Endothelial cell of umbilical vein (primary cell): ENCODE data around the gene DUSP28. TPM values are rescaled to one million over a fixed set of nuclear protein-coding genes. Genes with fewer than 3 reads are reported as not detected.

Experiments
- BruUV-seq: library from RNA; stranded (reverse); fragments of 400-500 nt; replicated peaks from 2 replicates; lab custom pipeline; 2021; lab: Mats Ljungman, UMichigan
- CTCF ChIA-PET: fragments of 300-600, 350-600 bp; sonication (Branson Sonifier 250); formaldehyde crosslinking; loops from one replicate; lab custom pipeline; 2021; ENCODE audit warnings: antibody characterized with exemption, inconsistent platforms; lab: Charles Lee
- POLR2A ChIA-PET: fragments of 300-600, 350-600 bp; sonication (Branson Sonifier 250); formaldehyde crosslinking; loops from one replicate; lab custom pipeline; 2021; ENCODE audit warnings: antibody characterized with exemption, inconsistent platforms; lab: Charles Lee
- DNase-seq: peaks from one replicate; pipeline ENCODE4 v3.0.0-alpha.2; 2011; ENCODE audit warnings: low read depth, low spot score
- FAIRE-seq: peaks from 2 replicates; lab custom pipeline; 2011; peaks lifted over from hg19 to GRCh38; lab: Jason Lieb, UNC
- H2AFZ ChIP-seq: 2 replicates; pipeline ENCODE4 v1.6.0; 2012; ENCODE audit warnings: low read depth, low read length, control low read depth, inconsistent platforms
- H3K27ac ChIP-seq: 2 replicates; pipeline ENCODE4 v1.5.1; 2011; ENCODE audit warnings: low read depth, mild to moderate bottlenecking, control low read depth, low read length, moderate library complexity; ENCODE audit not compliant: insufficient read depth
- H3K27me3 ChIP-seq, 2 experiments: 2 replicates each; pipeline versions ENCODE4 v1.6.0 to v1.6.1; 2011; ENCODE audit warnings: low read length in 2 of 2, mixed read lengths in 1 of 2; ENCODE audit not compliant: control insufficient read depth in 2 of 2, insufficient read depth in 2 of 2
- H3K36me3 ChIP-seq, 2 experiments: 2 replicates in 1 of 2; 3 replicates in 1 of 2; pipeline ENCODE4 v1.5.1; 2011; ENCODE audit warnings: low read length in 2 of 2, mild to moderate bottlenecking in 1 of 2, moderate library complexity in 1 of 2; ENCODE audit not compliant: control insufficient read depth in 2 of 2, insufficient read depth in 2 of 2; ENCODE audit errors: extremely low read depth in 1 of 2
- H3K4me1 ChIP-seq: 3 replicates; pipeline ENCODE4 v1.5.1; 2011; ENCODE audit warnings: mild to moderate bottlenecking, low read length; ENCODE audit not compliant: control insufficient read depth, insufficient read depth; ENCODE audit errors: extremely low read depth
- H3K4me2 ChIP-seq: 2 replicates; pipeline ENCODE4 v1.6.1; 2011; ENCODE audit warnings: low read length, control low read depth, mixed read lengths; ENCODE audit not compliant: insufficient read depth
- H3K4me3 ChIP-seq, 3 experiments: fragments of 200-600 bp in 1 of 3; sonication (generic), shearing (Covaris generic) in 1 of 3; replicated peaks in 1 of 3; 2 replicates each; pipeline ENCODE4 v1.5.1; 2011 to 2016; ENCODE audit warnings: control low read depth in 3 of 3, low read length in 3 of 3, mild to moderate bottlenecking in 2 of 3, inconsistent platforms in 1 of 3, low read depth in 1 of 3, moderate library complexity in 1 of 3; ENCODE audit not compliant: insufficient read depth in 1 of 3
- H3K79me2 ChIP-seq: 2 replicates; pipeline ENCODE4 v1.6.0; 2012; ENCODE audit warnings: low read length, inconsistent platforms; ENCODE audit not compliant: control insufficient read depth, insufficient read depth
- H3K9ac ChIP-seq: replicated peaks from 2 replicates; pipeline ENCODE3; 2011; ENCODE audit warnings: low read length, control low read depth; ENCODE audit not compliant: insufficient read depth; ENCODE audit errors: extremely low read depth
- H3K9me1 ChIP-seq: replicated peaks from 3 replicates; pipeline ENCODE4 v1.6.0; 2011; ENCODE audit warnings: mild to moderate bottlenecking, low read length; ENCODE audit not compliant: control insufficient read depth, insufficient read depth; ENCODE audit errors: extremely low read depth
- H3K9me3 ChIP-seq: replicated peaks from 2 replicates; pipeline ENCODE4 v1.5.1; 2012; ENCODE audit warnings: low read length, inconsistent platforms; ENCODE audit not compliant: control insufficient read depth, insufficient read depth
- H4K20me1 ChIP-seq: replicated peaks from 2 replicates; pipeline ENCODE3; 2011; ENCODE audit warnings: mild to moderate bottlenecking, low read length; ENCODE audit not compliant: control insufficient read depth, insufficient read depth; ENCODE audit errors: extremely low read depth
- FOS ChIP-seq: IDR thresholded peaks from 2 replicates; pipeline ENCODE4 v1.6.1; 2011; ENCODE audit warnings: mild to moderate bottlenecking, low read length, moderate library complexity, borderline replicate concordance; ENCODE audit not compliant: insufficient read depth
- GATA2 ChIP-seq: IDR thresholded peaks from 2 replicates; pipeline ENCODE4 v1.7.0; 2011; ENCODE audit warnings: low read depth, mild to moderate bottlenecking, moderate library complexity, mixed read lengths, low read length; ENCODE audit not compliant: insufficient read length, insufficient read depth
- JUN ChIP-seq: IDR thresholded peaks from 2 replicates; pipeline ENCODE4 v1.6.1; 2011; ENCODE audit warnings: borderline replicate concordance, low read depth; ENCODE audit not compliant: insufficient read length, insufficient read depth
- MYC ChIP-seq: IDR thresholded peaks from one replicate; pipeline ENCODE4 v1.6.1; 2011; ENCODE audit warnings: mild to moderate bottlenecking, low read depth, low read length
- POLR2A ChIP-seq: IDR thresholded peaks from 2 replicates; pipeline ENCODE4 v1.6.1; 2012; ENCODE audit warnings: low read depth, mild to moderate bottlenecking, control low read depth, low read length
- POLR2AphosphoS5 ChIP-seq: IDR thresholded peaks from 2 replicates; pipeline ENCODE4 v1.6.1; 2012; ENCODE audit warnings: low read depth, mild to moderate bottlenecking, control low read depth, low read length, moderate library complexity; ENCODE audit not compliant: insufficient read depth
- dilution Hi-C: fragments of 300-500 bp; cut with MboI; formaldehyde crosslinking; loops from one replicate; pipeline ENCODE4 v1.15.0; 2019; ENCODE audit warnings: low sequenced_read_pairs; ENCODE audit not compliant: extremely low pct_ligation_motif_present
- intact Hi-C: fragments of 100-400 bp; cut with micrococcal nuclease; formaldehyde crosslinking; loops from one replicate; pipeline ENCODE4 v1.10.0; 2022
- polyA plus RNA-seq, 4 experiments: library from polyadenylated mRNA; depleted of rRNA in 3 of 4; stranded (reverse) in 3 of 4; unstranded in 1 of 4; fragments of >200 nt; gene quantifications; 2 replicates each; pipeline versions ENCODE4 v1.2.1 to v1.2.3, GENCODE V29; 2011 to 2012; ENCODE audit warnings: missing spikeins in 1 of 4
- total RNA-seq: library from RNA; stranded (reverse); gene quantifications from 2 replicates; pipeline ENCODE4 v1.2.3, GENCODE V29; 2021

The DUSP28 gene
- total and polyA plus RNA-seq, 2 donors (not counting 3 experiments of a cell fraction or from before 2014, with no cell fraction given): 2.2 to 4.3 TPM

DNA sequence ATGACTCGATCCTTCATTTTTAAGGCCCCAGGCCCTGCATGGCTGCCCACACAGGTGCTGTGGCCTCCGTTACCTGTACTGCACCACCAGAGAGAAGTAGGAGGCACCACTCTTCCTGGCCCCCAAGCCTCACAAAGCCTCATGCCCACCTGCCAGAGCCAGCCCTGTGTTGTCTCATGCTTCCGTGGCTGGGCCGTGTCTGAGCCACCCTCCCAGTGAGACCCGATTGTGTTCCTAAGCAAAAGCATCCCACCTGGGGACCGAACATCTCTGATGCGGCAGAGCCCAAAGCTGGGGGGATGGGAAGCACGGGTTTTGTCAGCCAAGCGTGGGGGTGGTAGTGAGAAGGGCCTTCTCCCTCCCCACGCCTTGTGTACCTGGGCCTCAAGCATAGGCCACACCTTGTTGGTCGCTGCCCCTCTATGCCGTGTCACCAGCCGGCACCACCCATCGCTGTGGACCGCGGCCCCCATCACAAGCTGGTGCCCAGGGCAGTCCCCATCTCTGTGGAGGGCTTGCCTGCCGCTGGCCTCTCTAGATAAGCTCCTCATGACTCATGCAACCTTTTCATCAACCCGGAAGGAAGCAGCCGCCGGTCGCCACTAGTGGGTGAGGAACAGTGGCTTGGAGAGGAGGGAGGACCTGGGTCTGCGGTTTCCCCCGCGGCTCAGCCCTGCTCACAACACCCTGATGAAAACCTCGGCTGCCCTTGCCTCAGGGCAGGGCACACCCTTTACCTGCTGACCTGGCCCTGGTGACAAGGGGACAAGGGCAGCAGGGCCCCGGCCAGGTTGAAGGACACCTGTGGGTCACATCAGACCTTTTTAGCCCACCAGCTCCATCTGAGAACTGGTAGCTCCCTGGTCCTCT is 5.4 kb downstream of the DUSP28 start:
- Histone ChIP-seq H3K4me2 (peak overlapping the region; percentile 67), H3K9me3 (no peaks in the 10 kb centered on the region), H3K36me3 (no peaks in the 10 kb centered on the region), H3K4me3 (peak overlapping the region in 2 of 3 experiments; percentile 15 to 18), H3K79me2 (peaks cover 15% of the 10 kb centered on the region), H2AFZ (no peak overlapping the region), H3K4me1 (peaks cover 44% of the 10 kb centered on the region), H3K9ac (peak overlapping the region; percentile 76), H3K27me3 (no peaks in the 10 kb centered on the region), H3K9me1 (no peaks in the 10 kb centered on the region), H4K20me1 (no peaks in the 10 kb centered on the region), H3K27ac (peak overlapping the region; percentile 98)
- TF ChIP-seq MYC (no peak), FOS (peak; percentile 83), GATA2 (peak; percentile 74), POLR2A (no peak), JUN (peak; percentile 49), POLR2AphosphoS5 (peak; percentile 58)
- intact Hi-C loops: loop anchor here (1.0 to 10.0 kb wide), 5 partner anchors 21 to 652 kb away; partner anchors contain the start of genes CAPN10, GPC1 and SNED1
- ChIA-PET POLR2A (interaction anchor here (0.5 to 1.2 kb wide), 3 partner anchors 21 to 540 kb away, joined by 4 to 8 read pairs (median 7); partner anchors contain the start of gene CAPN10), CTCF (interaction anchor here (1.5 to 3.2 kb wide), 5 partner anchors 8 to 51 kb away, joined by 5 to 47 read pairs (median 17); partner anchors contain the start of genes ANKMY1 and CAPN10)
- TSS peak; percentile 10 for BruUV-seq
- peak; percentile 99 for FAIRE-seq
- dilution Hi-C loops: no loop called here
- peak; percentile 78 for DNase-seq
